GM21390 (cell line): ENCODE data around the gene ELMO1.

Experiments used
- ATAC-seq: cut with Tn5 transposase; IDR thresholded peaks from one replicate; pipeline ENCODE4 v1.9.1; 2021; ENCODE audit not compliant: unreplicated experiment

Gene ELMO1

GRCh38 chr7:37282093-37282444 lies 166.6 kb downstream of the ELMO1 start:
- no peak for ATAC-seq

DNA sequence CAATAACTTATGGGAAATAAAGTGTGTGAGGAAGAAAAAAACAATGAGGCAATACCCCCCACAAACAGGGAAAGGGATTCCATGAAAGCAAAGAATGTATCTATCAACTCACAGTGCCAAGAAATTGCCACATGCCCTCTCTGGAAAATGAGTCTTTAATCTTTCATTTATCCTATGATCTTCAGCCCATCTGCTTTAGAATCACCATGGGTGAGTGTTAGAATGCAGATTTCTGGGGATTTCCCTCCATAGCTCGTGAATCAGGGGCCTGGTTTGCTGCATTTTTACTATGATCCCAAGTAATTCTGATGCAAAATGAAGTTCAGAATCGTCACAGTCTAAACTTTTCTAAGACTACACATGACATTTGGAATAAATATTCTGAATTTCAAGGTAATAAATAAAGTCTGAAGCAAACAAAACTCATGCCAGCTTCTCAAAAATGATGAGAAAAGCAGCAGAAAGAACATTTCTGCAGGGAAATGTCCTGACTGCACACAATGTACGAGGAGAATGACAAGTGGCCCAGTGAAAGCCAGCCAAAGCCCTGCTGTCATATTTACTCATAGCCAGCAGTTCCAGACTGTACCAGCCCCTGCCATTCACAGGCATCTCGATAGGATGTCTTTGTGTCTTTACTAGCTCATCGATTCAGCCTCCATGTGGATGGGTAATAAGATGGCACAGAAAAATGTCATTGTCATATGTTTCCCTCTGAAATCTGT lies 167.1 kb downstream of the ELMO1 start:
- ATAC-seq, result no peak

- no peak for ATAC-seq
Measured at GRCh38 chr7:37277513-37277912, 171.2 kb downstream of the ELMO1 start.

DNA sequence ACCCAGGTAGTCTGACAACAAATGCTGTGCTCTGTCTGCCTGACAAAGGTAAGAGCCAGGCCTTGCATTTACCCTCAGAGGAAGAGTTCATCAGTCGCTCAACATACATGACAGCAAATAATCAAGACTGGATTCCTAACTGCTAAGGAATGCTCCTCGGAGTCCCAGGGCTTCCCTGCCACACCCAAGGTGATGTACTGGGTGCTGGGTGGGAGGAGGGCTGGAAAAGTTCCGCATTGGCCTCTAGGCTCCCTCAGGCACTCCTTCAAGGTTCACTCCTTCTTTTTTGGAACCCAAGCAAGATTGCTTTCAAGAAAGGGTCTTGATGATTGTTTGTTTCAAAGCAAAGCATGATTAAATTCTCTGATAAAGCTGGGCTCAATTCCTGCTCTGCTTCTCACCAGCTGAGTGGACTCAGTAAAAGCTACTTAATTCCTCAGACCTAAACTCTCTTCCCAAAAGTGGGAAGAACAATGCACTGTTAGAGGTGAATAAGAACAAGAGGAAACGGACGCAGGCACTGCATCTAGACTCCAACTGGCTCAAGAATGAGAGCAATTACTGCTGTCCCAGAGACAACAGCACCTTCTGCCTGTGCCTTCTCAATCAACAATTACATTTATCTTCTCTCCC lies 173.5 kb downstream of the ELMO1 start:
- ATAC-seq, result no peak

GRCh38 chr7:37273891-37274290 lies 174.8 kb downstream of the ELMO1 start:
- ATAC-seq, result no peak

GRCh38 chr7:37269711-37270508 lies 178.8 kb downstream of the ELMO1 start:
- ATAC-seq, result no peak

DNA sequence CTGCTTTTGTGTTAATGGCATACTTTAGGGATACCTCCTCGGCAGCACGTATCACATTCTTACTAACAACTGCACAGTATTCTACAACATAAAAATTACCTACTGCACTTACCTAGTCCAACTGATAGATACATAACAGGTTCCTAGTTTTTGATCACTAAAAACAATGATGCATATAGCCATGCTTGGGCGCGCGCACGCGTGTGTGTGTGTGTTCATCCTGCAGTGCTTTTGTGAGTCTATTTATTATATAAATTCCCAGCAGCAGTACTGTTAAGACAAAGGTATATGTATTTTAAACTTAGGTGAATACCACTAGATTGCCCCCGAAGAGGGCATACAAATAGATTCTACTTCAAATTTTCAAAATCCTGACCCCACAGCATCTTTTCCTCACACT lies 181.4 kb downstream of the ELMO1 start:
- ATAC-seq, result no peak

DNA sequence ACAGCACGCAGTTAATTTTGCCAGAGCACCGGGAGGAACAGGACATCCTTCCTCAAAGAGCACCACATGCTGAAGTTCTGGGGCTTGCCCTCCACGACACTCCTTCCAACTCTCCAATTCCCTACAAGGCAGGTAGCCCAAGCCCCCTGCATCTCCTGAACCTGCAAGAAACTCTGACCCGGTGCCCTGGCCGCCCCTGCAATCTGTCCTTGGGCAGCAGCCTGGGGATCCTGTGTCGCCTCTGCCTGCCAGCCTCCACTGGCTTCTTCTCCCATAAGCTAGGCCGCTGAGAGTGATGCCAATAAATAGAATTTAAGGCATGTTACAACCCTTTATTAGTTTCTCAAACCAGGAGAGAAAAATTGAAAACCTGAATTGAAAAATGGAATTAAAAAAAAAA lies 182.8 kb downstream of the ELMO1 start:
- ATAC-seq, result no peak

DNA sequence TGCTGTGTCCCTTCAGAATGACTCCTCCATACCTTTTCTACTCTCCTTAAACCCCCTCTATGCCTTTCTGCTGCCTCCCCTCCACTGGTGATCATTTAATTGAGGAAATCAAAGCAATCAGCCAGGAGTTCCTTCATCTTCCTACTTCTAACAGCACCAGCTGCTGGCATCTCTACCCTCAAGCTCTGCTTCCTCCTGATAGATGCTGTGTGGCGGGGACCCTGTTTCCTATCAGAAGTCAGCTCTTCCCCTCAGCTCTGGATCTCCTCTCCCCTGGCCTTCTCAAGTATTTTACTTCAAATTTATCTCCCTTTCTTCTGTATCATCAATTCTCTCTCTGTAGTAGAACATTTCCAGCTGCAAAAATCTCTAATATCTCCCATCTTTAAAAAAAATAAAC lies 183.7 kb downstream of the ELMO1 start:
- ATAC-seq, result no peak

- ATAC-seq, result no peak
Measured at GRCh38 chr7:37262181-37262580, 186.5 kb downstream of the ELMO1 start.

DNA sequence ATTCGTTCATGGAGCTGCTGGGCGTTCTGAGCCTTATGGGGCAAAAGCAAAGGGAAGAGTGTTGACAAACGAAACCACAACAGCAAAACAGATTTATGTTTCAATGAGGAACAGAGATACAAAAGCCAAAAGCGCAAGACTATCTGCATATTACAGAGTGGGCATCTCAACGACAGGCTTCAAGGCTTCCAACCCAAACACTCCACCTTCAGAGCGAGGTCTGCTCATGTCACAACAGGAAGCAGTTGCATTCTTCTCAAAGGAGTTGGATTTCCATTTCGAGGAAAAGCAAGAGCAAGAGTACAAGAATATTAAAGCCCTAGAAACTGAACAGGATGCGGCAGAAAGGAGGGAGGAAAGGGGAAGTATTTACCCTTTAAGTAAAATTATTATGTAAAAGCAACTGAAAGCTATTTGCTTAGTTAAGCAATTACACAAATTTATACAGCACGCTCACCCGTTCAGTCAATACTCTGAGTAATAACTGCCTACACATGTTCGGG lies 189.3 kb downstream of the ELMO1 start:
- ATAC-seq, result no peak

DNA sequence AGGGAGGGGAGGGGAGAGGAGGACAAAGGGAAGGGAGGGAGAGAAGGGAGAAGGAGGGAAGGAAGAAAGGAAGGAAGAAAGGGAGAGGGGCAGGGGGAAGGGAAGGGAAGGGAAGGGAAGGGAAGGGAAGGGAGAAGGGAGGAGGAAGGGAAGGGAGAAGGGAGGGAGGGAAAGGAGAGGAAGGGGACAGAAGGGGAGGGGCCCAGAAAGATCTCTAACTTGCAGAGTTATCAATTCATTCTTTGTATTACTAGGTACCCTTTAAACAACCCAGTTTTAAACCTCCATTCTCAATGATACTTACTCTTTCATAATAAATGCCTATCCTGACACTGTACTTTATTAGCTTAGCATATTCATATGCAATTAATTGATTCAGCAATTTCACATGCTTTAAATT lies 192.0 kb downstream of the ELMO1 start:
- no peak for ATAC-seq

DNA sequence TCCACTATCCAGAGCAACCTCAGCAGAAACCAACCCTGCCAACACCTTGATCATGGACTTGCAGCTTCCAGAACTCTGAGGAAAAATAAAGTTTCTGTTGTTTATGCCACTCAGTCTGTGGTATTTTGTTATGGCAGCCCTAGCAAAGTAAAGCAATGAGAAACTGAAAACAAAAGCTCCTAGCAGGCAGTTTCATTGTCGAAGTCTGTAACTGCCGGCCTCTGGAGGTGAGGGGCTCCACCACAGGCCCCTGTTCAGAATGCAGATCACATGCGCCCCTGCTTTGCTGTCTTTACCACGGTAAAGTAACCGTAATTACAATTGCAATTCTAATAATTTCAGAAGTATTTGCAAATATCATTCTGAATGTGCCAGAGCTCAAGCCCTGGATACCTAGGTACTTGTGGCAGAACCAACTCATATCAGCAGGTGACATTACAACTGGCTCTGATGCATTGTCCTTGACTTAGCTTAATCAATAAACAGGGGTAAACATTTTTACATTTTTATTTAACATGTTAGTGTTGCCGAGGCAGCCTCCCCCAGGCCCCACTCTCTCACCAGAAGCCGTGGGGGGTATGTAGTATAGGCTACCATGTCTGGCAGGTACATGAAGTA lies 193.2 kb downstream of the ELMO1 start:
- ATAC-seq, result no peak

DNA sequence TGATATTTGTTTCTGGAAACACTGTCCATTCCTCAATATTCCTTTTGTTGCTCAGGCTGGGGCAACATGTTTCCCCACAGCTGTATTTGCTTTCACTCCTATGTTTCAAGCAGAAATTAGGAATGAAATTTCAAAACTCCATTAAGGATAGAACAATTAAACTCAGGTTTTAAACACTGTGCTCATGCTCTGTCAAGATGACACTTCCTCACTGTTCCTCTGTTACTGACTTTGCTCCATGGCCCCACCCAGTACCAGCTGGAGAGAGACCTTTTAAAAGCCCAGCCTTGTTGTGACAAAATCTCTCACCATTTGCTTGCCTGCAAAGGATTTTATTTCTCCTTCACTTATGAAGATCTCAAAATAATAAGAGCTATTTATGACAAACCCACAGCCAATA lies 197.4 kb downstream of the ELMO1 start:
- ATAC-seq, result no peak

GRCh38 chr7:37249240-37249639 lies 199.4 kb downstream of the ELMO1 start:
- no peak for ATAC-seq

DNA sequence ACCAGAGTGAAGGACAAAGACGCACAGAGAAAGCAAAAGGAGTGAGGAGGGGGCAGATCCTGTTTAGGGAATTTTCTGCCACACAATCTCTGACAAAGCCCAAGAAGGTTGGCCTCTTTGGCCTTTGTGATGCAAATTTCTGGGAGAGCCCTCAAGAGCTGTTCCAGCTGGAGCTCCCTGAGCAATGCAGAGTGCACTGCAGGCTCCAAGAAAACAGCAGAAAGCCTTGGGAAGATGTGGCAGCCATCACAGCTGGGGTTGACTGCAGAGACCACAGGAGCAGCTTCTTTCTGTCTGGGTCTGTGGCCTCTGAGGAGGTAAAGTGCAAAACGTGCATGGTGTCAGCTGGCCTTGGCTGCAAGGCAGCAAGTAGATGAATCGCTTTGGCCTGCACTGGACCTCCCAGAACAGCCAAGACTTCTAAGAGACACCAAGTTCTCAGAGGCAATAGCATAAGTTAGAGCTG lies 200.2 kb downstream of the ELMO1 start:
- ATAC-seq, result no peak

GRCh38 chr7:37247861-37248260 lies 200.8 kb downstream of the ELMO1 start:
- ATAC-seq, result no peak

- ATAC-seq, result no peak
Measured at GRCh38 chr7:37245590-37245989, 203.1 kb downstream of the ELMO1 start.

GRCh38 chr7:37236906-37237305 lies 211.8 kb downstream of the ELMO1 start:
- no peak for ATAC-seq

- no peak for ATAC-seq
Measured at GRCh38 chr7:37235813-37236212, 212.9 kb downstream of the ELMO1 start.

GRCh38 chr7:37234928-37235327 lies 213.7 kb downstream of the ELMO1 start:
- ATAC-seq, result no peak
